ENCODE data around the gene CD302. TPM values are rescaled to one million over a fixed set of nuclear protein-coding genes. Genes with fewer than 3 reads are reported as not detected.

The CD302 gene
- total RNA-seq, 1 experiment from 2014 or later: 1.6 TPM

Other genes starting within 250 kb of the CD302 start
- gene BAZ2B, start 181.7 kb downstream of the CD302 start, total RNA-seq (2014; rRNA removed; shearing (Covaris generic)): 29.5 and 41.5 TPM in 2 replicates
- 123 and 133 TPM in 2 replicates for gene MARCHF7, start 85.7 kb downstream of the CD302 start, total RNA-seq (2014; rRNA removed; shearing (Covaris generic))
- gene LY75, start 106.5 kb upstream of the CD302 start, total RNA-seq (2014; rRNA removed; shearing (Covaris generic)): 0.12 TPM in 1 of 2 replicates, not detected in the other